Measurements from ENCODE around the gene PTDSS2.

The PTDSS2 gene

GRCh38 chr11:533586-534395 lies 83.7 kb downstream of the PTDSS2 start:
- no peak for DNase-seq

- DNase-seq: no peak
Observed at GRCh38 chr11:534396-535209, 84.5 kb downstream of the PTDSS2 start.

GRCh38 chr11:535210-535518 lies 85.1 kb downstream of the PTDSS2 start:
- no peak for DNase-seq

GRCh38 chr11:535519-536454 lies 85.7 kb downstream of the PTDSS2 start, which contains the start of gene HRAS:
Gene HRAS, minus strand, starts transcription at chr11:535576.
- DNase-seq: peak; percentile 94 to 95

- DNase-seq: peak; percentile 95 to 96
Observed at GRCh38 chr11:536841-537621, 87.0 kb downstream of the PTDSS2 start, which contains the start of gene LRRC56. Gene LRRC56, plus strand, starts transcription at chr11:537527. Its CDS starts 3,158 bp downstream, at chr11:540685.

- no peak for DNase-seq
Observed at GRCh38 chr11:537622-538430, 87.7 kb downstream of the PTDSS2 start.

- DNase-seq: no peak
Observed at GRCh38 chr11:538431-539051, 88.5 kb downstream of the PTDSS2 start.

- DNase-seq: no peak
Observed at GRCh38 chr11:539971-540481, 89.9 kb downstream of the PTDSS2 start.
